K562 (cell line): Measurements from ENCODE around the gene TTC39B. TPM values are rescaled to one million over a fixed set of nuclear protein-coding genes. Genes with fewer than 3 reads are reported as not detected.

ENCODE experiments used
- ATAC-seq: fragments of 200-7000 bp; cut with Tn5 transposase; 3 replicates; pipeline ENCODE4 v1.9.1; 2020; ENCODE audit warnings: moderate library complexity
- BruUV-seq: library from RNA; stranded (reverse); fragments of 400-500 nt; replicated peaks from 2 replicates; lab custom pipeline; 2021; lab: Mats Ljungman, UMichigan
- CTCF ChIA-PET: fragments of 300-600 bp; formaldehyde crosslinking; extraction: SDS; loops from one replicate; lab custom pipeline; 2021; ENCODE audit warnings: low intra/inter-chr PET ratio; lab: Yijun Ruan, JAX
- POLR2A ChIA-PET: fragments of 300-600, 350-650 bp; sonication (Branson Sonifier 250); formaldehyde crosslinking; extraction: SDS; loops from one replicate; lab custom pipeline; 2021; ENCODE audit warnings: antibody characterized with exemption, inconsistent platforms; lab: Yijun Ruan, JAX
- DNase-seq, 4 experiments: peaks; one replicate each; pipeline versions ENCODE4 v3.0.0 to v3.0.0-alpha.2; 2011 to 2018; ENCODE audit warnings: low spot score in 3 of 4, mixed read lengths in 3 of 4; ENCODE audit errors: extremely low read depth in 1 of 4
- FAIRE-seq: peaks from 2 replicates; lab custom pipeline; 2011; peaks lifted over from hg19 to GRCh38; lab: Jason Lieb, UNC
- H2AFZ ChIP-seq: 2 replicates; pipeline ENCODE4 v1.6.0; 2011; ENCODE audit warnings: low read depth, low read length, control low read depth, inconsistent platforms
- H3K27ac ChIP-seq: fragments of 200-600 bp; 3 replicates; pipeline ENCODE4 v1.8.0; 2011; ENCODE audit warnings: low read depth, mild to moderate bottlenecking, control low read depth, inconsistent platforms, low read length, moderate library complexity, mixed read lengths; ENCODE audit errors: extremely low read depth
- H3K27me3 ChIP-seq, 2 experiments: fragments of 300-600 bp in 1 of 2; 2 replicates in 1 of 2; 3 replicates in 1 of 2; pipeline versions ENCODE4 v1.6.0 to v1.8.0; 2011; ENCODE audit warnings: inconsistent platforms in 2 of 2, low read length in 2 of 2, mild to moderate bottlenecking in 1 of 2, mixed read lengths in 1 of 2, moderate library complexity in 1 of 2; ENCODE audit not compliant: control insufficient read depth in 2 of 2, insufficient read depth in 2 of 2
- H3K36me3 ChIP-seq: fragments of 300-600 bp; 3 replicates; pipeline ENCODE4 v1.8.0; 2011; ENCODE audit warnings: mild to moderate bottlenecking, low read length, inconsistent platforms; ENCODE audit not compliant: control insufficient read depth, insufficient read depth
- H3K4me1 ChIP-seq, 2 experiments: fragments of 200-600 bp in 1 of 2; replicated peaks in 1 of 2; 2 replicates in 1 of 2; 3 replicates in 1 of 2; pipeline versions ENCODE4 v1.5.1 to v1.8.0; 2011; ENCODE audit warnings: inconsistent platforms in 2 of 2, low read length in 2 of 2, mild to moderate bottlenecking in 1 of 2, mixed read lengths in 1 of 2, moderate library complexity in 1 of 2; ENCODE audit not compliant: control insufficient read depth in 2 of 2, insufficient read depth in 2 of 2
- H3K4me2 ChIP-seq: 2 replicates; pipeline ENCODE4 v1.6.1; 2011; ENCODE audit warnings: low read length, control low read depth, inconsistent platforms, mixed read lengths; ENCODE audit not compliant: insufficient read depth
- H3K4me3 ChIP-seq: fragments of 200-600 bp; sonication (generic), shearing (Covaris generic); 2 replicates; pipeline ENCODE4 v1.5.1; 2016; ENCODE audit warnings: control low read depth, inconsistent platforms
- H3K79me2 ChIP-seq: fragments of 200-600 bp; 3 replicates; pipeline ENCODE4 v1.8.0; 2011; ENCODE audit warnings: low read length, inconsistent platforms; ENCODE audit not compliant: control insufficient read depth, insufficient read depth
- H3K9ac ChIP-seq, 2 experiments: 2 replicates each; pipeline versions ENCODE4 v1.6.0 to v1.6.1; 2011; ENCODE audit warnings: low read depth in 2 of 2, low read length in 2 of 2, control low read depth in 1 of 2, inconsistent platforms in 1 of 2, mild to moderate bottlenecking in 1 of 2, mixed read lengths in 1 of 2; ENCODE audit not compliant: insufficient read depth in 1 of 2
- H3K9me1 ChIP-seq: one replicate; pipeline ENCODE4 v1.6.0; 2011; ENCODE audit warnings: inconsistent platforms, mild to moderate bottlenecking, low read length, moderate library complexity; ENCODE audit not compliant: control insufficient read depth, insufficient read depth
- H3K9me3 ChIP-seq: replicated peaks from 2 replicates; pipeline ENCODE4 v1.5.1; 2011; ENCODE audit warnings: low read depth, low read length, inconsistent platforms; ENCODE audit not compliant: control insufficient read depth, insufficient read depth
- H4K20me1 ChIP-seq: replicated peaks from 2 replicates; pipeline ENCODE4 v1.6.1; 2011; ENCODE audit warnings: low read length, inconsistent platforms, mixed read lengths; ENCODE audit not compliant: control insufficient read depth, insufficient read depth
- ASH1L ChIP-seq: fragments of 450-650 bp; IDR thresholded peaks from 2 replicates; pipeline ENCODE4 v1.6.1; 2018; ENCODE audit warnings: borderline replicate concordance, mild to moderate bottlenecking, low read depth; ENCODE audit not compliant: partially characterized antibody
- CBX2 ChIP-seq: fragments of 200-600 bp; sonication (generic); IDR thresholded peaks from one replicate; pipeline ENCODE4 v1.6.1; 2012; ENCODE audit warnings: mild to moderate bottlenecking, low read length, inconsistent platforms; ENCODE audit not compliant: insufficient read depth, poor library complexity, severe bottlenecking
- CEBPB ChIP-seq: fragments of 450-650 bp; IDR thresholded peaks from 2 replicates; pipeline ENCODE4 v1.6.1; 2016; ENCODE audit warnings: missing genetic modification characterization, missing compliant biosample characterization
- CXXC5 ChIP-seq: fragments of 250-450 bp; sonication (Bioruptor Pico); IDR thresholded peaks from 2 replicates; pipeline ENCODE4 v1.8.0; 2022; ENCODE audit warnings: inconsistent platforms, mild to moderate bottlenecking, moderate library complexity
- HOXB6 ChIP-seq: fragments of 250-450 bp; sonication (Bioruptor Pico); IDR thresholded peaks from 2 replicates; pipeline ENCODE4 v1.5.1; 2022; ENCODE audit warnings: mild to moderate bottlenecking, borderline replicate concordance
- STAT5A ChIP-seq: IDR thresholded peaks from 2 replicates; pipeline ENCODE4 v1.6.1; 2012; ENCODE audit warnings: low read length, inconsistent platforms, borderline replicate concordance
- ZFP30 ChIP-seq: fragments of 250-450 bp; sonication (Bioruptor Pico); IDR thresholded peaks from 2 replicates; pipeline ENCODE4 v1.8.0; 2022; ENCODE audit warnings: moderate library complexity, mild to moderate bottlenecking, inconsistent platforms, borderline replicate concordance
- ZNF121 ChIP-seq: sonication (generic); formaldehyde crosslinking; conservative IDR thresholded peaks from 2 replicates; pipeline ENCODE4 v1.8.0; 2022; ENCODE audit warnings: missing genetic modification reagents
- ZNF212 ChIP-seq: fragments of 450-650 bp; formaldehyde crosslinking; IDR thresholded peaks from 2 replicates; pipeline ENCODE4 v1.4.0; 2020; ENCODE audit warnings: mild to moderate bottlenecking
- WGBS: fragments of 100-300 bp; shearing (Covaris generic); methylation state at CpG from one replicate; pipeline ENCODE4 v1.1.6; 2016; ENCODE audit warnings: low coverage, mixed read lengths; ENCODE audit not compliant: insufficient coverage; ENCODE audit errors: missing lambda C conversion rate; 5-methylcytosine and 5-hydroxymethylcytosine counted together
- in situ Hi-C: fragments of 300-500 bp; cut with MboI; formaldehyde crosslinking; loops from 4 replicates; pipeline ENCODE4 v1.15.0; 2018; ENCODE audit warnings: inconsistent platforms, mixed read lengths
- intact Hi-C: fragments of 100-400 bp; cut with micrococcal nuclease; formaldehyde crosslinking; loops from 2 replicates; pipeline ENCODE4 v1.14.2; 2022
- polyA plus RNA-seq, 8 experiments: library from polyadenylated mRNA; depleted of rRNA in 4 of 8; stranded (reverse) in 5 of 8; unstranded in 3 of 8; fragments of >200 nt; fragmentation: Nextera tagmentation in 2 of 8; fragmentation: Illumina TruSeq in 1 of 8; extraction: Ambion mirVana in 2 of 8; extraction: Trizol in 1 of 8; gene quantifications; 2 replicates each; pipeline versions ENCODE4 v1.2.1 to v1.2.3, GENCODE V29; 2011 to 2014; ENCODE audit warnings: inconsistent platforms in 1 of 8, missing spikeins in 1 of 8
- total RNA-seq, 7 experiments: library from RNA; depleted of rRNA in 6 of 7; stranded (reverse); fragments of >200 nt in 6 of 7; fragmentation: Illumina TruSeq in 2 of 7; extraction: Trizol in 2 of 7; gene quantifications; 2 replicates each; pipeline versions ENCODE4 v1.2.1 to v1.2.3, GENCODE V29; 2011 to 2021; ENCODE audit warnings: low replicate concordance in 1 of 7

TTC39B gene
- total and polyA plus RNA-seq, 9 of the 15 experiments (the other 6 are each of a cell fraction or from before 2014, with no cell fraction given), result 0.32 to 1.2 (median 0.95) TPM

GRCh38 chr9:15158064-15158463 lies 149.0 kb downstream of the TTC39B start:
- H2AFZ ChIP-seq, result no peak overlapping the region
- in situ Hi-C loops (no loop called here), intact Hi-C loops (no loop called here)
- FAIRE-seq (no peak), DNase-seq (no peak), ATAC-seq (no peak)
- H3K9ac ChIP-seq, result no peak overlapping the region
- H3K9me1 ChIP-seq, result no peaks in the 10 kb centered on the region
- no peaks in the 10 kb centered on the region for H4K20me1 ChIP-seq
- 0% methylated on average over 1 of the region's 1 CpG for WGBS
- H3K27ac ChIP-seq, result no peak overlapping the region
- H3K9me3 ChIP-seq, result no peaks in the 10 kb centered on the region
- no peak overlapping the region for H3K4me2 ChIP-seq
- H3K4me1 ChIP-seq, result no peaks in the 10 kb centered on the region
- ChIA-PET POLR2A (no interaction called here), CTCF (no interaction called here)
- no peak overlapping the region for H3K4me3 ChIP-seq
- H3K36me3 ChIP-seq, result no peaks in the 10 kb centered on the region
- no TSS peak for BruUV-seq
- H3K27me3 ChIP-seq, result no peaks in the 10 kb centered on the region
- TF ChIP-seq ZNF212 (CRISPR knock-in tag) (no peak), CBX2 (no peak), STAT5A (no peak), ZNF121 (CRISPR knock-in tag) (no peak), ASH1L (no peak), ZFP30 (no peak), CEBPB (tag) (no peak), CXXC5 (CRISPR knock-in tag) (no peak), HOXB6 (CRISPR knock-in tag) (no peak)
- TF ChIP-seq, all 486 proteins: peak for 0
- no peaks in the 10 kb centered on the region for H3K79me2 ChIP-seq
